ENCODE data around the gene BLOC1S3.

GRCh38 chr19:45160870-45161737 is 17.5 kb upstream of the BLOC1S3 start, which contains the start of gene NKPD1:
- TF ChIP-seq, protein P1, sequence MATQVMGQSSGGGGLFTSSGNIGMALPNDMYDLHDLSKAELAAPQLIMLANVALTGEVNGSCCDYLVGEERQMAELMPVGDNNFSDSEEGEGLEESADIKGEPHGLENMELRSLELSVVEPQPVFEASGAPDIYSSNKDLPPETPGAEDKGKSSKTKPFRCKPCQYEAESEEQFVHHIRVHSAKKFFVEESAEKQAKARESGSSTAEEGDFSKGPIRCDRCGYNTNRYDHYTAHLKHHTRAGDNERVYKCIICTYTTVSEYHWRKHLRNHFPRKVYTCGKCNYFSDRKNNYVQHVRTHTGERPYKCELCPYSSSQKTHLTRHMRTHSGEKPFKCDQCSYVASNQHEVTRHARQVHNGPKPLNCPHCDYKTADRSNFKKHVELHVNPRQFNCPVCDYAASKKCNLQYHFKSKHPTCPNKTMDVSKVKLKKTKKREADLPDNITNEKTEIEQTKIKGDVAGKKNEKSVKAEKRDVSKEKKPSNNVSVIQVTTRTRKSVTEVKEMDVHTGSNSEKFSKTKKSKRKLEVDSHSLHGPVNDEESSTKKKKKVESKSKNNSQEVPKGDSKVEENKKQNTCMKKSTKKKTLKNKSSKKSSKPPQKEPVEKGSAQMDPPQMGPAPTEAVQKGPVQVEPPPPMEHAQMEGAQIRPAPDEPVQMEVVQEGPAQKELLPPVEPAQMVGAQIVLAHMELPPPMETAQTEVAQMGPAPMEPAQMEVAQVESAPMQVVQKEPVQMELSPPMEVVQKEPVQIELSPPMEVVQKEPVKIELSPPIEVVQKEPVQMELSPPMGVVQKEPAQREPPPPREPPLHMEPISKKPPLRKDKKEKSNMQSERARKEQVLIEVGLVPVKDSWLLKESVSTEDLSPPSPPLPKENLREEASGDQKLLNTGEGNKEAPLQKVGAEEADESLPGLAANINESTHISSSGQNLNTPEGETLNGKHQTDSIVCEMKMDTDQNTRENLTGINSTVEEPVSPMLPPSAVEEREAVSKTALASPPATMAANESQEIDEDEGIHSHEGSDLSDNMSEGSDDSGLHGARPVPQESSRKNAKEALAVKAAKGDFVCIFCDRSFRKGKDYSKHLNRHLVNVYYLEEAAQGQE (IDR thresholded peaks at IDR 0.05; ENCODE audit: insufficient read depth in 1 of 2, low read depth in 2 of 2, low read length in 2 of 2) = no peak
- TF ChIP-seq POLR2AphosphoS5 (IDR thresholded peaks at IDR 0.05; ENCODE audit: low read depth, low read length) (no peak), SIN3A (IDR thresholded peaks at IDR 0.05; ENCODE audit: borderline replicate concordance, insufficient read depth, low read length) (no peak), TAF1 (IDR thresholded peaks at IDR 0.05; ENCODE audit: borderline replicate concordance, insufficient read depth, low read length) (no peak), FOXP2 (optimal IDR thresholded peaks at IDR 0.05; ENCODE audit: borderline replicate concordance, extremely low read depth, extremely low read length, insufficient read depth) (no peak)
